OCI-LY7 (cell line): ENCODE results near the gene BICC1.

ENCODE experiments used
- CTCF ChIP-seq: fragments of 200-600 bp; sonication (generic); conservative IDR thresholded peaks from 2 replicates; pipeline ENCODE4 v1.5.1; 2014; ENCODE audit warnings: mild to moderate bottlenecking, antibody characterized with exemption, low read length, moderate library complexity, mixed read lengths
- EZH2phosphoT487 ChIP-seq: fragments of 200-600 bp; sonication (generic); IDR thresholded peaks from 2 replicates; pipeline ENCODE4 v1.6.1; 2018; ENCODE audit warnings: low read depth, borderline replicate concordance, mild to moderate bottlenecking, mixed run types, antibody characterized with exemption, low read length, moderate library complexity, mixed read lengths

- no peak for TF ChIP-seq CTCF
- TF ChIP-seq EZH2phosphoT487: no peak
Observed at GRCh38 chr10:58465629-58466028, 47.0 kb upstream of the BICC1 start.
